RWPE2 (cell line): ENCODE data around the gene ERP44.

Source experiments
- ATAC-seq: fragments of 200-7000 bp; cut with Tn5 transposase; 3 replicates; pipeline ENCODE4 v1.9.1; 2021; ENCODE audit warnings: low read depth
- DNase-seq: peaks from one replicate; pipeline ENCODE4 v3.0.0-alpha.2; 2020; ENCODE audit warnings: low spot score
- H3K27ac ChIP-seq: fragments of 450-650 bp; 2 replicates; pipeline ENCODE4 v1.5.1; 2017; ENCODE audit warnings: mild to moderate bottlenecking; ENCODE audit not compliant: poor library complexity, severe bottlenecking
- H3K27me3 ChIP-seq: fragments of 250-450 bp; sonication (Bioruptor Pico); 2 replicates; pipeline ENCODE4 v1.5.1; 2021; ENCODE audit warnings: mild to moderate bottlenecking, moderate library complexity; ENCODE audit not compliant: insufficient read depth, poor library complexity, severe bottlenecking
- H3K36me3 ChIP-seq: fragments of 250-450 bp; sonication (Bioruptor Pico); 2 replicates; pipeline ENCODE4 v1.5.1; 2020; ENCODE audit warnings: low read depth, mild to moderate bottlenecking, moderate library complexity
- H3K4me1 ChIP-seq: fragments of 250-450 bp; sonication (Bioruptor Pico); 2 replicates; pipeline ENCODE4 v1.5.1; 2021; ENCODE audit warnings: mild to moderate bottlenecking, moderate library complexity; ENCODE audit not compliant: insufficient read depth, poor library complexity, severe bottlenecking
- H3K4me3 ChIP-seq: fragments of 250-450 bp; sonication (Bioruptor Pico); 2 replicates; pipeline ENCODE4 v1.5.1; 2021; ENCODE audit warnings: mild to moderate bottlenecking, moderate library complexity; ENCODE audit not compliant: severe bottlenecking
- H3K9me3 ChIP-seq: fragments of 250-450 bp; sonication (Bioruptor Pico); 2 replicates; pipeline ENCODE4 v1.5.1; 2021; ENCODE audit warnings: mild to moderate bottlenecking, moderate library complexity; ENCODE audit not compliant: severe bottlenecking
- CTCF ChIP-seq: fragments of 450-650 bp; IDR thresholded peaks from one replicate; pipeline ENCODE4 v1.5.1; 2017; ENCODE audit warnings: mild to moderate bottlenecking, moderate library complexity; ENCODE audit not compliant: poor library complexity, severe bottlenecking

The ERP44 gene

GRCh38 chr9:99948896-99949295 is 149.9 kb downstream of the ERP44 start:
- DNase-seq: no peak

GRCh38 chr9:99948482-99948881 is 150.3 kb downstream of the ERP44 start:
- no peak for ATAC-seq
- peaks cover 25% of the 10 kb centered on the region for H3K36me3 ChIP-seq
- DNase-seq: no peak
- TF ChIP-seq CTCF: no peak
- H3K4me3 ChIP-seq: no peak overlapping the region
- no peaks in the 10 kb centered on the region for H3K27me3 ChIP-seq
- H3K4me1 ChIP-seq: no peaks in the 10 kb centered on the region
- no peaks in the 10 kb centered on the region for H3K9me3 ChIP-seq
- H3K27ac ChIP-seq: no peak overlapping the region

More at GRCh38 chr9:99948896-99949295, 149.9 kb downstream of the ERP44 start:
- no peaks in the 10 kb centered on the region for H3K4me1 ChIP-seq
- no peaks in the 10 kb centered on the region for H3K9me3 ChIP-seq
- no peak overlapping the region for H3K27ac ChIP-seq
- no peak for TF ChIP-seq CTCF
- no peak for ATAC-seq
- peaks cover 26% of the 10 kb centered on the region for H3K36me3 ChIP-seq
- no peaks in the 10 kb centered on the region for H3K27me3 ChIP-seq
- no peak overlapping the region for H3K4me3 ChIP-seq

- Histone ChIP-seq H3K36me3 (peaks cover 14% of the 10 kb centered on the region), H3K27ac (no peak overlapping the region), H3K4me3 (no peak overlapping the region), H3K4me1 (no peaks in the 10 kb centered on the region), H3K9me3 (no peaks in the 10 kb centered on the region), H3K27me3 (no peaks in the 10 kb centered on the region)
- ATAC-seq (no peak), DNase-seq (no peak)
- TF ChIP-seq CTCF: no peak
Measured at GRCh38 chr9:99947395-99947794, 151.4 kb downstream of the ERP44 start.

- Histone ChIP-seq H3K36me3 (peaks cover 13% of the 10 kb centered on the region), H3K9me3 (no peaks in the 10 kb centered on the region), H3K27me3 (no peaks in the 10 kb centered on the region), H3K4me3 (no peak overlapping the region), H3K4me1 (no peaks in the 10 kb centered on the region), H3K27ac (no peak overlapping the region)
- TF ChIP-seq CTCF: no peak
- DNase-seq (no peak), ATAC-seq (no peak)
Measured at GRCh38 chr9:99936947-99937587, 161.7 kb downstream of the ERP44 start.

GRCh38 chr9:99931155-99931840 is 167.5 kb downstream of the ERP44 start:
- DNase-seq: no peak
- Histone ChIP-seq H3K36me3 (peaks cover 21% of the 10 kb centered on the region), H3K9me3 (no peaks in the 10 kb centered on the region), H3K27me3 (no peaks in the 10 kb centered on the region), H3K4me3 (no peak overlapping the region), H3K27ac (no peak overlapping the region), H3K4me1 (no peaks in the 10 kb centered on the region)
- TF ChIP-seq CTCF: no peak
- ATAC-seq: no peak
